ENCODE data around the gene ZBTB16.

The ZBTB16 gene

DNA sequence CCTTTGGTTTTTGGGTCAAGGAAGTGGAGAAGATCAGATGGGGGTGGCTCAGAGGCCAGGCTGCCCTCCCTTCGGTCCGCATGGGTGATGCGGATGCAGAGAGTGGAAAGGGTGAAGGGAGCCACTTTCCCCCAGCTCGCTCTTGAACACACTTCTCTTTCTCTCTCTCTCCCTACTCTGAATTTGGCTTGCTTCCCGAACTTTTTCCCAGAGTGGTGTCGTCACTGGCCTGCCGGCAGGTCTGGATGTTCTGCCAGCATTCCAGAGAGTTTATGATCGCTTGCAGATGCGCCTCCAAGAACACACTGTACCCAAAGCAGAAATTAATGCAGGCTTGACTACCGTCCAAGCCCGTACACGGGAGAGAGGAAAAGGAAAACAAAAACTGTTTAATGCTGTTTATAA is 103.2 kb downstream of the ZBTB16 start (continued):
- TF ChIP-seq, protein P1, sequence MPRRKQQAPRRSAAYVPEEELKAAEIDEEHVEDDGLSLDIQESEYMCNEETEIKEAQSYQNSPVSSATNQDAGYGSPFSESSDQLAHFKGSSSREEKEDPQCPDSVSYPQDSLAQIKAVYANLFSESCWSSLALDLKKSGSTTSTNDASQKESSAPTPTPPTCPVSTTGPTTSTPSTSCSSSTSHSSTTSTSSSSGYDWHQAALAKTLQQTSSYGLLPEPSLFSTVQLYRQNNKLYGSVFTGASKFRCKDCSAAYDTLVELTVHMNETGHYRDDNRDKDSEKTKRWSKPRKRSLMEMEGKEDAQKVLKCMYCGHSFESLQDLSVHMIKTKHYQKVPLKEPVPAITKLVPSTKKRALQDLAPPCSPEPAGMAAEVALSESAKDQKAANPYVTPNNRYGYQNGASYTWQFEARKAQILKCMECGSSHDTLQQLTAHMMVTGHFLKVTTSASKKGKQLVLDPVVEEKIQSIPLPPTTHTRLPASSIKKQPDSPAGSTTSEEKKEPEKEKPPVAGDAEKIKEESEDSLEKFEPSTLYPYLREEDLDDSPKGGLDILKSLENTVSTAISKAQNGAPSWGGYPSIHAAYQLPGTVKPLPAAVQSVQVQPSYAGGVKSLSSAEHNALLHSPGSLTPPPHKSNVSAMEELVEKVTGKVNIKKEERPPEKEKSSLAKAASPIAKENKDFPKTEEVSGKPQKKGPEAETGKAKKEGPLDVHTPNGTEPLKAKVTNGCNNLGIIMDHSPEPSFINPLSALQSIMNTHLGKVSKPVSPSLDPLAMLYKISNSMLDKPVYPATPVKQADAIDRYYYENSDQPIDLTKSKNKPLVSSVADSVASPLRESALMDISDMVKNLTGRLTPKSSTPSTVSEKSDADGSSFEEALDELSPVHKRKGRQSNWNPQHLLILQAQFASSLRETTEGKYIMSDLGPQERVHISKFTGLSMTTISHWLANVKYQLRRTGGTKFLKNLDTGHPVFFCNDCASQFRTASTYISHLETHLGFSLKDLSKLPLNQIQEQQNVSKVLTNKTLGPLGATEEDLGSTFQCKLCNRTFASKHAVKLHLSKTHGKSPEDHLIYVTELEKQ (tag by site-specific recombination; IDR thresholded peaks at IDR 0.05; ENCODE audit: borderline replicate concordance), result peak; percentile 66; the same call in 1 of the 2 replicates
- TF ChIP-seq ZNF398 (tag by site-specific recombination; IDR thresholded peaks at IDR 0.05), result peak; percentile 64
- TF ChIP-seq ATF2 (tag by site-specific recombination; IDR thresholded peaks at IDR 0.05; ENCODE audit: low read depth), result peak; percentile 84
- no peak for TF ChIP-seq ZNF175 (tag by site-specific recombination; IDR thresholded peaks at IDR 0.05)
- TF ChIP-seq ZNF660 (tag by site-specific recombination; IDR thresholded peaks at IDR 0.05), result peak; percentile 69; the same call in 1 of the 2 replicates
- TF ChIP-seq, protein P2, sequence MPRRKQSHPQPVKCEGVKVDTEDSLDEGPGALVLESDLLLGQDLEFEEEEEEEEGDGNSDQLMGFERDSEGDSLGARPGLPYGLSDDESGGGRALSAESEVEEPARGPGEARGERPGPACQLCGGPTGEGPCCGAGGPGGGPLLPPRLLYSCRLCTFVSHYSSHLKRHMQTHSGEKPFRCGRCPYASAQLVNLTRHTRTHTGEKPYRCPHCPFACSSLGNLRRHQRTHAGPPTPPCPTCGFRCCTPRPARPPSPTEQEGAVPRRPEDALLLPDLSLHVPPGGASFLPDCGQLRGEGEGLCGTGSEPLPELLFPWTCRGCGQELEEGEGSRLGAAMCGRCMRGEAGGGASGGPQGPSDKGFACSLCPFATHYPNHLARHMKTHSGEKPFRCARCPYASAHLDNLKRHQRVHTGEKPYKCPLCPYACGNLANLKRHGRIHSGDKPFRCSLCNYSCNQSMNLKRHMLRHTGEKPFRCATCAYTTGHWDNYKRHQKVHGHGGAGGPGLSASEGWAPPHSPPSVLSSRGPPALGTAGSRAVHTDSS (tag by site-specific recombination; IDR thresholded peaks at IDR 0.05), result no peak
- TF ChIP-seq ZBTB21 (tag by site-specific recombination; IDR thresholded peaks at IDR 0.05), result peak; percentile 88
- TF ChIP-seq OSR2 (tag by site-specific recombination; IDR thresholded peaks at IDR 0.05), result peak; percentile 75
- TF ChIP-seq ZNF366 (tag by site-specific recombination; conservative IDR thresholded peaks at IDR 0.05), result peak; percentile 87
- peak; percentile 91 for TF ChIP-seq ZNF629 (tag by site-specific recombination; IDR thresholded peaks at IDR 0.05)
- TF ChIP-seq, protein P3, sequence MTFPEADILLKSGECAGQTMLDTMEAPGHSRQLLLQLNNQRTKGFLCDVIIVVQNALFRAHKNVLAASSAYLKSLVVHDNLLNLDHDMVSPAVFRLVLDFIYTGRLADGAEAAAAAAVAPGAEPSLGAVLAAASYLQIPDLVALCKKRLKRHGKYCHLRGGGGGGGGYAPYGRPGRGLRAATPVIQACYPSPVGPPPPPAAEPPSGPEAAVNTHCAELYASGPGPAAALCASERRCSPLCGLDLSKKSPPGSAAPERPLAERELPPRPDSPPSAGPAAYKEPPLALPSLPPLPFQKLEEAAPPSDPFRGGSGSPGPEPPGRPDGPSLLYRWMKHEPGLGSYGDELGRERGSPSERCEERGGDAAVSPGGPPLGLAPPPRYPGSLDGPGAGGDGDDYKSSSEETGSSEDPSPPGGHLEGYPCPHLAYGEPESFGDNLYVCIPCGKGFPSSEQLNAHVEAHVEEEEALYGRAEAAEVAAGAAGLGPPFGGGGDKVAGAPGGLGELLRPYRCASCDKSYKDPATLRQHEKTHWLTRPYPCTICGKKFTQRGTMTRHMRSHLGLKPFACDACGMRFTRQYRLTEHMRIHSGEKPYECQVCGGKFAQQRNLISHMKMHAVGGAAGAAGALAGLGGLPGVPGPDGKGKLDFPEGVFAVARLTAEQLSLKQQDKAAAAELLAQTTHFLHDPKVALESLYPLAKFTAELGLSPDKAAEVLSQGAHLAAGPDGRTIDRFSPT (tag by site-specific recombination; IDR thresholded peaks at IDR 0.05), result peak; percentile 79
- TF ChIP-seq ZNF394 (tag by site-specific recombination; IDR thresholded peaks at IDR 0.05; ENCODE audit: borderline replicate concordance), result peak; percentile 44; the same call in 1 of the 2 replicates
- no peak for TF ChIP-seq ZNF585B (tag by site-specific recombination; IDR thresholded peaks at IDR 0.05)
- TF ChIP-seq ZNF18 (tag by site-specific recombination; IDR thresholded peaks at IDR 0.05), result peak; percentile 62; the same call in 1 of the 2 replicates
- TF ChIP-seq PRDM6 (tag by site-specific recombination; IDR thresholded peaks at IDR 0.05), result peak; percentile 86
- peak; percentile 81 for TF ChIP-seq ZSCAN30 (tag by site-specific recombination; IDR thresholded peaks at IDR 0.05)
- no peak for TF ChIP-seq ZNF768 (tag by site-specific recombination; IDR thresholded peaks at IDR 0.05)
- peak; percentile 61; the same call in 1 of the 2 replicates for TF ChIP-seq ZNF561 (tag by site-specific recombination; IDR thresholded peaks at IDR 0.05; ENCODE audit: borderline replicate concordance)
- 0 out of 2 replicates have a peak, but pooled peaks have one; percentile 12 for TF ChIP-seq ZNF692 (tag by site-specific recombination; IDR thresholded peaks at IDR 0.05)
- TF ChIP-seq IKZF3 (tag by site-specific recombination; IDR thresholded peaks at IDR 0.05), result peak; percentile 71; the same call in 1 of the 2 replicates
- TF ChIP-seq ZNF670 (tag by site-specific recombination; IDR thresholded peaks at IDR 0.05; ENCODE audit: low read depth), result no peak
- peak; percentile 60 for TF ChIP-seq SP7 (tag by site-specific recombination; IDR thresholded peaks at IDR 0.05)

All from HEK293 (cell line).